Fibroblast of skin of scalp (primary cell): ENCODE data around the gene NIM1K.
"Not testable (repeated sequence)": the region's sequence is repeated elsewhere in the genome, so short reads cannot be mapped to it uniquely, and the experiment has no call there.

Source experiments
- DNase-seq: peaks from one replicate; pipeline ENCODE4 v3.0.0-alpha.2; 2013

NIM1K gene

DNA sequence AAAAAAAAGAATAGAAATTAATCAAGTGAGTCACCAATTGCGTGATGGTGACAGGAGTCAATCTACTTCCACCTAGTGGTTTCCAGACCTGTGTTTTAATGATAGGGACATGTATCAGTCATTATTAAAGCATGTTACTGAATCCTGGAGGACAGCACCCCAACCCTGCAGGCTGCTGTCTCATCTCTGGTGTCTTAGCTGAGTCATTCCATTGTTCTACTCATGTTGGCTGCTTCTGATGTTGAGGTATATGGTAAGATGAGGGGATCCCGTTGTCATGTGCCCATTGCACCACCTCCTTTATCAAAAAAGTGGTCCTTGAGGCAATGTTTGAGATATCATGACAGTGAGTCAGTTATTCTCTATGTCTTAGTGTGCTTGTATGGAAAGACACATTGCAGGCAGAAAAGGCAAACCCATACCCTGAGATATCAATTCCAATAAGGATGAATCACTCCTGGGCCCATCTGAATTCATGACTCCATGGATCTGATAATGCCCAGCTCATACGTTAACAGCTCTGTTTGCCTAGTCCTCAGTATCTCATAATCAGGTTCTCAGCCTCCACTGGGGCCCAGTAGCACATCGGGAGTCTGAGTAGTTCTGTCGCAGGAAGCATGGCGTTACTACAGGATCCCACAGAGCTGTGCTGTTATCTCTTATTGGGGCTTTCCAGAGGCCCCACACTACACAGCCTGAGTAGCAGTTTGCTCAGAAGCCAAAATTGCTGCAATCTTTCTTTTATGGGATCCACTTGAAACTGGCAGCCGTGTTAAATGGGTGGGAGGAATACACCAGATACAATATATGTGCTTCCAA is 90.0 kb downstream of the NIM1K start:
- DNase-seq: no peak

DNA sequence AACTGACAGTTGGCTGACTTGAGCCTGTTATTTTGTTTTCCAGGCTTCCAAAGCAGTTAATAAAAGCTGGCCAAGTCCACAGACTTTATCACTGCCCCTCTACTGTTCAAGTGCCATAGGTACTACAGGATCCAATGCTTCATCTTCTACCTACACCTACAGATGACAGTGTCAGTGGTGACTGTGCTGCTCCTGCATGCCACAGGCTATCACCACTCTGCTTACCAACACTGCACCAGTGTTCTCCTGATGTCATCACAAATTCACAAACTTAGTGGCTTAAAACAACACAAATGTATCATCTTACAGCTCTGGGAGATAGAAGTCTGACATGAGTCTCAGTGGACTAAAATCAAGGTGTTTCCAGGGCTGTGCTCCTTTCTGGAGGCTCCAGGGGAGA is 94.6 kb downstream of the NIM1K start:
- no peak for DNase-seq

DNA sequence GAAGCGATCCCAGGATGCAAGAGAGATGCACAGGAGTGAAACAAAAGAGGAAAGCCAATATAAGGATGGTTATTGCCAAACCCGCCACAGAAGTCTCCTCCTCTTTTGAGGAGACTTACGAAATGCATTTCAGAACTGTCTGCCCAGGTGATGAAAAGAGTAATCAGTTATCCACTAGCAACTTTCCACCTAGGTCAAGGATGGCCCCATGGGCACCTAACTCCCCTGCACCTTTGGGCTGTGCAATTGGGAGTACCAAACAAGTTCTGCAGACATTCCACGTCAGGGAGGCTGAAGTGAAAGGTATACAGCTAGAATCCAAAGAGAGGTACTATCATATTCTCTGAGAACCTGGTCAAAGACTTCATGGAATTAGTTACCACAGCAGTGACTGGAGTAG is 95.5 kb downstream of the NIM1K start:
- DNase-seq: no peak

DNA sequence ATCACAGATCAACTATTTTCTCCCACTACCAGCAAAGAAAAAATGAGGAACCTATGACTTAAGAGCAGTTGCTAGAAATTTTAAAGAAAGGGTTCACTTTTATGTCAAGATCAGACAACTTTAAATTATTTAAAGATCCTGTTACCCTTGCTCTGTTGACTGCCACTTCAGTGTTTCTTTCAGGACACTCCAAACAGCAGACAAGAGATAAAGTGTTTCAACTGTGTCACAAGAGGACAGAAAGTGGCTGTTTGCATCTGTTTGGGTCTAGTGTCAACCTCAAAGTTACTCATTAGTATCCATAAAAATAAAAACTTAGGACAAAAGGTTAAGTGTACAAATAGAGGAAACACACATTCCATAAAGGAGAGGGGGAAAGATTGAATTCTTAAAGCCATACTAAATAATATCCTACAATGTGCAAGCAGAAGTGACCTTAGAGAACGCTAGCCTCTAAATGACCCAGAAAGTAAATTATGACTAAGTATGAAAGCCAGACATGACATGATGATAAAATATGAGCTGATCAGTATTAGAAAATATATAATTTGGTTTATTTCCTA is 96.3 kb downstream of the NIM1K start:
- DNase-seq: no peak

DNA sequence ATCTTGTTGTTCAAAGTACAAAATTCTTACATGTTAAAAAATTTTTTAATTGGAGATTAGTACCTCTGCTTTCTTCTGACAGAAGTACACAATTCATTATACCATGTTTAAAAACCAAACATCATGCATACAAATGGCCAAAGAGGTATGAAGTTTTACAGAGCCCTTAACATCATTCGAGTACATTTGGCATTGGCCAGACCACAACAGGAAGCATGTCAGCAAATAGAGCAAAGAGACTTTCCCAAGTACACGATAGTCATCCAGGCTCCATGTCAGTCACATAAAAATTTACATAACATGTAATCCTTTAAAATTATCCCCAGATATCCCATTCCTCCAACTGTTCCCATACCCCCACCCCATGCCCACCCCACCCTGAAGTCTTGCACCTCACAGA is 98.7 kb downstream of the NIM1K start:
- no peak for DNase-seq

DNA sequence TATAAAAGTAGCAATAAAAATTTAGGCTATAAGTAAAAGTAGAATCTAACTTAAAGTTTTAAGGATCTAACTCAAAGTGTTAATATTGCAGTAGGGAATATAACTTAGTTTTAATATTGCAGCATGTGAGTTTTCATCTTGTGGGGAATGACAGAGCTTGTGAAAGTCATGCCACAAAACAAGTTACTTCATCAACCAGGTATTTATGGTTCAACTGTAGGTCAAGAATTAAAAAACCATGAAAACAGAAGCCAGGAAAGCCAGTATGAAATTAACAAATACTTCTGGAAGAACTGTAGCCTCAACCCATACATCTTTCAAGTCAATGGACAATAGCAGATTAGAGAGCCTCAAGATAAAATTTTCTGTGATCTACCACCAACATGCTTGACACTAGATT is 102.2 kb downstream of the NIM1K start:
- DNase-seq: no peak

DNA sequence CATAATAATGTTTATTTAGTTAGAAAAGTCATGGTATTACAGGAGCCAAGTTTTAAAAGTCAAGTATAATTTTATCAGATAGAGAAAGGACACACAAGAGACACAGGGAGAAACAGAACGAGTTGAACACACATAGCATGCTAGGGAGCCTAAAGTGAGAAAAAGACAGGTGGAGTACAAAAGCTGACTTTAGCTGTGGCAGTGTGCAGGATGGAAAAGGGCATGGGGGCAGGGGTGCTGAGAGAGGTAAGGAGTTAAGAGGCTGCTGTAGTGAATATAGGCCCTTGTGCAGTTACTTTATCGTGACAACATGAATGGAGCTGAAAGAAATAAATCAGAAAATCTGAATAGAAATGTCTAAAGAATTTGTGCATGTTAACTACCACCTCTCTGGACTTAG is 103.2 kb downstream of the NIM1K start:
- DNase-seq: no peak

DNA sequence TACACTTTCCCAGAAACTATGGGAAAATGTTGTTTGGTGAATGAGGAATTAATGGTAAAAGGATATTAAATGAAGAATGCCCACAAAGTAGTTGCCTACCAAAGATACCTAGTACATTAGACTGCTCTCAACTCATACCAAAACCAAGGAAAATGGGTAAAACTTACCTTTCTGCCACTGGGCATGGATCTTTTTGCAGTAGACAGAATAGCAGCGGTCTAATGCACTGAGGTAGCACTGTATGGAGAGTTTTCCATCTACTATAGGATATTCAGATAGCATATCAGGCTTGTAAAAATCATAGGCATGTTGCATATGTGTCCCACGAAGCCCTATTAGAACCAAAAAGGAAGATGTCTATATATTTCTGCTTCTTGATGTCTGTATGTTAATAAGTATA is 104.8 kb downstream of the NIM1K start:
- DNase-seq: no peak

DNA sequence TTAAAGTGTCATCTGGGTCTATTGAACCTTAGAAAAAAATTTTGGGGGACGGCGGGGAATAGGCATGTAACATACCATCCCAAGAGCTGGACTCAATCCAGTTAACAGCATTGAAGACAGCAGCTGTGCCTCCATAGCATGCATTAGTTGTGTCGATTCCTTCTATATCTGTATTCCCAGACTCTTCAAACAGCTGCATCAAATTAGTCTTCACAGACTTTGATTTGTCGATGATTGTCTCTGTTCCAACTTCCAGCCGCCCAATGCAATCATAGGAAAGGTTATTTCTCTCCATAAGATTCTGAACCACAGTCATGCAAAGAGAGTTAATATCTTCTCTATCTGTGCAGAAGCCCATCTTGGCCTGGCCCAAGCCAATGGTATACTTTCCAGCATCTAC is 106.4 kb downstream of the NIM1K start:
- DNase-seq: no peak

DNA sequence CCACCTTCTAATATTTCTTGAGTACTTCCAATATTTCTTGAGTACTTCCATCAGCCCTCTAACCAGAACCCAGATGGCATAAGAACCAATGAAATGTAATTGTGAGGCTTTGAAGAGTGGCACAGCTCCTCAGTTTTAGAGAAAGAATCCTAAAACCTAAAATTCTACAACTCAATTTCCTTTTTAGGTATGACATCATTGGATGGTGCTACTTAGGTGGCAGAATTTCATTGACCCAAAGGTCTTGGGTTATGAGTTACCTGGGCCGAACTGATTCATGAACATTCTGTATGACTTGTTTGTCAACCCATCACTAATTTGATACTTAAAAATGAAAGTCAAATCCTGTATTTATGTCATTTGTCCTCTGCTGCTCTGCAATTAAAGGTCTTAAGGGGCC is 108.1 kb downstream of the NIM1K start:
- DNase-seq: no peak

DNA sequence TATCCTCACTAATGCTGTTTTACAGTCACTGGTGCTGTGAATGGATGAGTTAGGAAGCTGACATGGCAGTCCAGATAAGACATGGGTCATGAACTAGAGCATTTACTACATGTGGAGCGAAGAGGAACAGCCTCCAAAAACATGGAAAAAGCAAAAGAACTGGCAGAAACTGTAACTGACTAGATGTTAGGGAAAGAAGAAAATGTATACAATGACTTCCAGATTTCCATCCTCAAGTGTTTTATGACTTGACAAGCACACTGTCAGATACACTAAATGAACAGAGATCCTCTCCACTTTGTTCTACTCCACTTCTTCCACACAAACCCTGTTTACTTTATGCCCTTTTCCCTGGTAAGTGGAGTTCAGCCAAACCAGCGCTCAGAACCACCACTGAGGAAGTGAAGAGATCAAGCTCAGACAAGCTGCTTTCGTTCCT is 109.6 kb downstream of the NIM1K start:
- no peak for DNase-seq

DNA sequence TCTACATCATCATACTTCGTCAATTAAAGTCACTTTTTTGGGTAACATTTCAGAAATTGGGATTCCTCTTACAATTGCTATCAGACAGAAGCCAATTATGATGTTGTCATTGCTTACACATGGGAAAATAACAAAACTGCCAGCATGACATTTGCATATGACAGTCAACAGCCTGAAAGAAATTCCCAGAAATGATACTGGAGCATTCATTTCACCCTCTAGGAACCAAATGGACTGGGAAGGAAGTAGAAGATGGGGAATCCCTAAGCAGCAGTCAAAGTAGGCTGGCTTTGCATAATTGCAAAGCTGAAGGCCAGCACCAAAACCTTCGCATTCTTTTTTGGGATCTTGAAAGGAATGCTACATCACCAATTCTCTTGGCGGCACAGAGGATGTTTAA is 110.5 kb downstream of the NIM1K start:
- no peak for DNase-seq

DNA sequence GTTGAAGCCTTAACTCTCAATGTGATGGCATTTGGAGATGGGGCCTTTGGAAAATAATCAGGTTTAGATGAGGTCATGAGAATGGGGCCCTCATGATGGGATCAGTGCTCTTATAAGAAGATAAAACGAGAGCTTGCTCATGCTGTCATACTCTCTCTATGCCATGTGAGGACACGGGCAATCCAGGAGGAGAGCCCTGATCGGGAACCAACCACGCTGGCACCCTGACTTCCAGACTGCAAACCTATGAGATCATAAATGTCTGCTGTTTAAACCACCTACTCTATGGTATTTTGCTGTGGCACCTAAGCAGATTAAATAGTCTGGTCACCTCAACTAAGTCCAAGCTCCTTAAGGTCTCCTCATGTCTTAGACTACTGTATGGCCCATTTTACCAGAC is 111.2 kb downstream of the NIM1K start:
- DNase-seq: no peak

DNA sequence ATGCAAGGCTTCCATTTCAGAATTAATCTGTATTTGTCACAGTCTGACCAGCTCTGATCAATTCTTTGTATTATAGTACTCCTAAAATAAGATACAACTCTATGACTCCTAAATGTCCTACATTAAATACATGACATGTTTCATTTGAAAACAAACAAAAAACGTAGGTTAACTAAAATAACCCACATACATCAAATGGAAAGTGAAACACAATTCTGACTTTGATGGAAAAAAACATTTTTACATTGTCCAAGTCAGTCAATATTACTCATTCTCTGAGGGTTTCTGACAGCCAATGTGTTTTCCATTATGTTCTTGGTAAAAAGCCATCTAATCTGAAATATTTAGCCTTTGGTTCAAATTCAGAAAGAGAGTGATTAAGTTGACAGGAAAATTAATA is 112.5 kb downstream of the NIM1K start:
- peak; percentile 38 for DNase-seq

DNA sequence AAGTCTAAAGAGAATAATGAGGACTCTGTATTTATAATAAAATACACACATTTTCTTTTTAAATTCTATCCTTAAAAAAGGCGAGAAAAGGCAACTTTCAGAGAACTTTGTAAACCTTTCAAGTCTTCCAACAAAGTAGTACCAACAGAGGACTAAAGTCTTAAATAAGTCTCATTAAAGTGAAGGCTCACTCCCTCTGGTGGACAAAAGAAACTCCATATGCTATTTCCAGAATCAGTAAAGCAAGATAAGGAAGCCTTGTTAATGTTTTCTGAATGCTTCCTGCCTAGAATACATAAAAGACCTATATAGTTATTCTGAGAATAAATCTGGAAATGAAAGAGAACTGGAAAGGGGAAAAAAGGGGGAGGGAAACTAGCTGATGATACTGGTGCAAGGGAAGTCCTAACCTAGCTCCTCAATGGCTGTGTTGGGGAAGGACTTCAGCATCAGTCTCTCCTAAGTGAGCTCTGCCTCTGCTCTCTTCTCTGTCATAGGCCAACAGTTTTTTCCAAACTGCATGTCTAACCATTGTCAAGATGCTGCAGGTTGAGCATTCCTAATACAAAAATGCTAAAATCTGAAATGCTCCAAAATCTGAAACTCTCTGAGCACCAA is 114.0 kb downstream of the NIM1K start:
- DNase-seq: peak; percentile 71

DNA sequence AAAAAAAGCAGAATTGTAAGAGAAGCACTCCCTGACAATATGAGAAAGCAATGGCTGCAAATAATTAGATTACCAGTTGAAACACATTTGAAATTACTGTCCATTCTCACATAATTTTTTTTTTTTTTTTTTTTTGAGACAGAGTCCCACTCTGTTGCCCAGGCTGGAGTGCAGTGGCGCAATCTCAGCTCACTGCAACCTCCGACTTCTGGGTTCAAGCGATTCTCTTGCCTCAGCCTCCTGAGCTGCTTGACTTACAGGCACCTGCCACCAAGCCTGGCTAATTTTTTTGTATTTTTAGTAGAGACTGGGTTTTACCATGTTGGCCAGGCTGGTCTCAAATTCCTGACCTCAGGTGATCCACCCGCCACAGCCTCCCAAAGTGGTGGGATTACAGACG is 114.9 kb downstream of the NIM1K start:
- not testable (repeated sequence) for DNase-seq

DNA sequence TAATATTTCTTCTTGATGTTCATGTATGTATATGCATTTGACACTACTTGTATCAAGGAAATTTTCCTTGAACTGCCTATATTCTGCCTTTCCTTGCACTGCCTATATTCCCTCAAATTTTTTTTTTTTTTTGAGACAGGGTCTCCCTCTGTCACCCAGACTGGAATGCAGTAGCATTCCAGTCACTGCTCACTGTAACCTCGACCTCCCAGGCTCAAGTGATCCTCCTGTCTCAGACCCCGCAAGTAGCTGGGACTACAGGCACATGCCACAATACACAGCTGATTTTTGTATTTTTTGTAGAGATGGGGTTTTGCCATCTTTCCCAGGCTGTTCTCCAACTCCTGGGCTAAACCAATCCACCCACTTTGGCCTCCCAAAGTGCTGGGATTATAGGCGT is 117.1 kb downstream of the NIM1K start:
- DNase-seq: no peak

DNA sequence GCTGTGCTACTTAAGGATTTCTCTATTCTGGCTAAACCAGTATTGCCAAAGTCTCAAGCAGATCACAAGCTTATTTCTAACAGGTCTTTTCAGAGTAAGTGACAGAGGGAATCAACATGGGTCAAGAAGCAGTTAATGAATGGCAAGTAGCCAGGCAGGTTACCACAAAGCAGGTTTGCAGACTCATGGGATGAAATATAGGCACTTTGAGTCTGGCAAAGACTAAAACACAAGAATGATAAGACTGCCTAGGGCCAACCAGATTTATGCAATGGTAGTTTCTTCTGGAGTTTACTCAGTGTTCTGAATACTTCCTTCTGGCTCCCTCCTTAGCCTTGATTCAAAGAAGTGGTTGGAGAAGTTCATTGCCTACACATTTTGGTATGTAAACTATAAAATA is 117.6 kb downstream of the NIM1K start:
- no peak for DNase-seq

DNA sequence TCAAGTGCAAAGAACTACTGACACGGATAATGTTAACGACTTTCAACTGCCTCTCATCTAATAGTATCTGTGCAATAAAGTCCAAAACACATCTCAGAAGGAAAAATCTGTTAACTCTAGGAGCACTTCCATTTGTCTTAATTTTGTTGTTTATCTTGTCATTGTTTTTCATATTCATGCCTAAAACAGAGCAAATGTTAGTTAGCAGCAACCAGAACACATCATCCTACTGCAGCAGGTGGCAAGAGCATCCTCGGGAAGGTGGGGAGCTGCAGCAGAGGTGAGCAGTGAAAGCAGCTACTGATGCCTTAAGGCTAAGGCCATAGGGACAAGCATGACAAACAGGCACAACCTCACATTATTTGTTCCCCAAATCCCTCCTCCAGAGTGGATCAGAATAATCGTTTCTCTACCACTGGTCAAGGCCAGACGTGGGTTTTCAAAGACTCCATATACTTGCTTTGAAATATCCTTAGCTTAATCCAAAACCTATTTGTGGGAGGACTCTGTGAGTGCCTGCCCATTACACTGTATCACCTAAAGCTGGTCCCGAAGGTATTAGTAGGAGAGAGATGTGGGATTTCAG is 120.1 kb downstream of the NIM1K start:
- no peak for DNase-seq

DNA sequence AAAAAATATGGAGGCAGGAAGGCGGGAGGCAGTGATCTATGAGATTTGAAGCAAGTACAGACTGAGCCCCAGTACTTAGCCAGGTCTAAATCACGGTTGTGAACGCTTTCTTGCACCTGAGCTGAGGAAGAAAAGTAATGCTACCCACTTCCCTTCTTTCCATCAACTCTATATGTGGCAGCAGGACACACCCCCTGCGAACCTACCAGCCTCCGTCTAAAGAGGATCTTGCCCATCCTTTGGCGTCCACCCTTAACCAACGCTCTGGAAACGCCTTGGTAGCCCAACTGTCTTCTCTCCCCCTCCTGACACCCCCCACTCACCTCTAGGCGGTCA is 120.6 kb downstream of the NIM1K start:
- no peak for DNase-seq

DNA sequence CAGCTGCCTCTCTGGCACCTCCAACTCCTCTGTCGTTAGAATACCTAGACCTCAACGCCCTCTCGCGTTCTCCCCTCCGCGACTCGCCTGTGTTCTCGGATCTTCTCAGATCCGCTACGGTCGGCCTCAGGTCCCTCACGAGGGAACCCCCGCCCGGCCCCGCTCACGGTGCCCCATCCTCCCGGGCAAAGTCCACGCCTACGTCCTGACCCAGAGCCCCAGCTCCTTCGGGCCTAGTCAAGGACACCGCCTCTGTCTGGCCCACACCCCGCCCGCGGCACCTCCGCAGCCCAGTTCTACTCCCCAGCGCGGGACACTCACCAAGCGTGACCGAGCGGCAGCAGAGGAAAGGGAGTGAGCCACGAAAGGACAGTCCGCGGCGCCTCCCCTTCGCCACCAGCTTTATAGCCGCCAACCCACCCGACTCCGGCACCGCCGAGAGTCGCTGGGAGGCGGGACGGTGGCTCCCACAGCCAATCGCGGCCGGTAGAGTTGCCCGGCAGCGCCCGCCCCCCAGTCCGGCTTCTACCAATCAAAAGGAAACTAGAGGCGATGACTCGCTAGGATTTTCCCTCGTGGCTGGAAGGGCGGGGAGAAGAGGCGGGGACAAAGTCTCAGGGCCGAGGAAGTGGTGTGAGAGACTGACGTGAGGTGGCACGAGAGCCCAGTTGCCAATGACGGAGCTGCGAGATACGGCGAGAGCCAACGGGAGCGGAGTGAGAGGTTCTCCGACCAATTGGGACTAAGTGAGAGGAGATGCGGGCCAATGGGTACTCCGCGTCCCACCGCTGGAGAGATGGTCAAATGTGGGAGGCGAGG is 121.2 kb downstream of the NIM1K start, which contains the start of gene HMGCS1:
HMGCS1 (minus strand) TSS at position 378 of the 819 bp plus-strand sequence. CDS start 14,447 bp downstream, outside the sequence.
- DNase-seq: peak; percentile 100

DNA sequence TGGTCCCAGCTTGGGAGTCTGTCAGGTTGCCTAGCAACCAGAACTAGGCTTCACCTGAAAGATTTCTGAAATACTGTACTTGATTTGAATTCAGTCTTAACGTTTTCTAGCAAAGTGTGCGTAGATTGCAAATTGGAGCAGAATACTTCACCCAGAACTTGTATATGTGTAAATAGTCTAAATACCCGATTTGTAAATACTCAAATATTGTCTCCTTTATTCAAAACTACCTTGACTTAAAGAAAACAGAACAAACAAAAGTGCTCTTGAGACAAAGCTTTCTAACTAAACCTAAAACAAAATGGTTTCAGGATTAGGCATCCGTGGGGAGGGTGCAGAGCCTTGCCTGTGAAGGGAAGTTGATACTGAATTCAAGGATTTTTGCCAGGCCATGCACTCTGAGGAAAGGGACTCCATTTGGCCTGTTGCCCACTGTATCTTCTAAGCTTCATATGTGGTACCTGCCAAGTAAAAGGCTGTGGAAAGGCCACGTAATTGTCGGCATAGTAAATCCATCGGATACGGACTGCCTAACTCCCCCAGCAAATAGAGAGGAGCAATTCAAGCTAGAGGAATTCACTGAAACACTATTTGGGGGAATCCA is 121.9 kb downstream of the NIM1K start:
- DNase-seq: no peak
